D721Med (cell line): Measurements from ENCODE around the gene LIN52.

ENCODE experiments used
- DNase-seq: peaks from one replicate; pipeline ENCODE4 v3.0.0; 2011; ENCODE audit warnings: low spot score; ENCODE audit not compliant: insufficient read length
- FAIRE-seq: peaks from 2 replicates; lab custom pipeline; 2011; peaks lifted over from hg19 to GRCh38; lab: Jason Lieb, UNC
- CTCF ChIP-seq: IDR thresholded peaks from 2 replicates; pipeline ENCODE4 v1.5.1; 2012; ENCODE audit warnings: mild to moderate bottlenecking, control low read depth; ENCODE audit not compliant: insufficient read depth; ENCODE audit errors: missing control alignments

Gene LIN52

GRCh38 chr14:74084277-74085046, at the start of gene LIN52, which contains the start of gene ALDH6A1:
LIN52 (plus strand) TSS chr14:74084956; CDS start chr14:74084975, 19 bp downstream.
ALDH6A1 (minus strand) TSS chr14:74084453; CDS start chr14:74084394, 59 bp downstream.
- no peak for FAIRE-seq
- DNase-seq: peak; percentile 97
- TF ChIP-seq CTCF: no peak

DNA sequence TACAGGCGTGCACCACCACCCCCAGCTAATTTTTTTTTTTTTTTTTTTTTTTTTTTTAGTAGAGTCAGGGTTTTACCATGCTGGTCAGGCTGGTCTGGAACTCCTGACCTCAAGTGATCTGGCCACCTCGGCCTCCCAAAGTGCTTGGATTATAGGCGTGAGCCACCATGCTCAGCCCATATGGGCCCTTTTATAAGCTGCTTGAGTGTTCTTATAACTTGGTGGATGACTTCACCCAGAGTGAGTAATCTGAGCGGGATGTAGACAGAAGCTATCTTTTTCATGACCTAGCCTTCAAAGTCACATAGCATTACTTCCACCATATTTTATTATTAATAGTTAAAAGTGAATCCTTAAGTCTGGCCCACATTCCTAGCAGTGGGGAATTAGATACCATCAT, 49.2 kb upstream of the LIN52 start:
- no peak for TF ChIP-seq CTCF
- no peak for FAIRE-seq
- no peak for DNase-seq

DNA sequence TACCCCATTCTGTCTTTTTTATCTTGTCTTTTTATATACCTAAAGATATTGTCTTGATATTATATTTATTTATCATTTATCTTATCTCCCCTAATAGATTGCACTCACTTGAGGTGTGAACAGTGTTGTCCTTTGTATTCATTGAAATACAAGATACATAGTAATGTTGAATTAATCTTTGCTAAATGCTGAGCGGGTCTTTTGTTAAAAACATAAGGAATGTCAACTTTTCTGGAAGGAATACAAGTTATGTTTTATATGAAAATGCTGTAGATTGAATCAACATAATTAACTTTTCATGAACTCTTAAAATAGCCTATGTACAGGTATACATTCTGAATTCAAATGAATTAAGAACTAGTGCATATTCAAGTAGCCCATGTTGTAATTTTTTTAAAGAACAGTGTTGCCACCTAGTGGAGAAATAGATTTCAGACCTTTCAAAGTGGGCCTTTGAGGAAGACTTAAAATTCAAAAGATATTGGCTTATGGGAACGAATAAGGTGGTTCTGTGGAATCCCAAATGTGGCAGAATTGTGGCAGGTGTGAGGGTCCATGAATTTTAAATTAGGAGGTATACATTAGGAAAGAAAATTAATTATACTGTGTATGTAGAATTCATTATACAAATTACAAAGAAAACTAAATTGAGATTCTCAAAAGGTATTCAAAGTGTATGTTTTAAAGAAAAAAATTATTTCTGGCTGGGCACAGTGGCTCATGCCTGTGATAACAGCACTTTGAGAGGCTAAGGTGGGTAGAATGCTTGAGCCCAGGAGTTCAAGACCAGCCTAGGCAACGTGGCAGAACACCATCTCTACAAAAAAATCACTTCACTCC, 46.5 kb upstream of the LIN52 start:
- TF ChIP-seq CTCF: peak; percentile 72
- DNase-seq (peak; percentile 40), FAIRE-seq (peak; percentile 76)

DNA sequence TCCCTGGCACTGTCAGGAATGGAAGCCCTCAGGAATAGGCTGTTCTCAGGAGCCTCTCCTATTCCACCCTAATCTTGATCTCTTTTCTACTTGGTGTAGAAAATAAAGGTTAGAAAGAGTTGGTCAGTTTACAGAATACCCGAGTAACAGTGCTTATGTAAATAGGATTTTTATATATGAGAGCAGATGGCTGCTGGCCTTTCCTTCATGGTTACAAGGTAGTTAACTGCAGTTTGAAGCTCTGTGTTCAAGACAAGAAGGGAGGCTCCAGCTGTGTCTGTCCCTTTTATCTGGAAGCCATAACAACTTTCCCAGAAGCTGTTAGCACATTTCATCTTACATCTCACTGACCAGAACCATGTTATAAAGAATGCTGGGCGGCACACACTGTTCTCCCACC, 42.5 kb upstream of the LIN52 start:
- TF ChIP-seq CTCF: no peak
- DNase-seq (no peak), FAIRE-seq (no peak)

DNA sequence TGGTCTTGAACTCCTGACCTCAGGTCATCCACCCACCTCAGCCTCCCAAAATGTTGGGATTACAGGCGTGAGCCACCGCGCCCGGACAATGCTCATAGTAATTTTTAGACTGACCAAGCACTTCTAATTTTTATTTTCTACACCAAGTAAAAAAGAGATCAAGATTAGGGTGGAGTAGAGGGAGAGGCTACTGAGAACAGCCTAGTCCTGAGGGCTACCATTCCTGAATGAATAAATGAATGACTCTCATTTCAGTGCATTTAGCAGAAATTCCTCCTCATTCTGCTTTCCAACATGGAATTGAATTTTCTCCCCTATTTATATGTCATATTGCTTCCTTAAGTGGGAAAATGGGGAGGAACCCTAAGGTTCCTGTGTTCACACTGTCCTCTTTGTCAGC, 39.2 kb upstream of the LIN52 start:
- FAIRE-seq: no peak
- no peak for TF ChIP-seq CTCF
- no peak for DNase-seq

GRCh38 chr14:74048281-74048680, 36.5 kb upstream of the LIN52 start:
- DNase-seq (no peak), FAIRE-seq (no peak)
- no peak for TF ChIP-seq CTCF
